ENCODE results near the gene PDE10A.

The PDE10A gene

GRCh38 chr6:165679326-165679725, 16.3 kb upstream of the PDE10A start:
- TF ChIP-seq FOXP2 (optimal IDR thresholded peaks at IDR 0.05; ENCODE audit: borderline replicate concordance, extremely low read depth, extremely low read length, insufficient read depth) (no peak), TAF1 (IDR thresholded peaks at IDR 0.05; ENCODE audit: borderline replicate concordance, insufficient read depth, low read length) (no peak), POLR2AphosphoS5 (IDR thresholded peaks at IDR 0.05; ENCODE audit: low read depth, low read length) (no peak), REST (IDR thresholded peaks at IDR 0.05; ENCODE audit: insufficient read depth in 1 of 2, low read depth in 2 of 2, low read length in 2 of 2) (no peak), SIN3A (IDR thresholded peaks at IDR 0.05; ENCODE audit: borderline replicate concordance, insufficient read depth, low read length) (no peak)

- TF ChIP-seq FOXP2 (optimal IDR thresholded peaks at IDR 0.05; ENCODE audit: borderline replicate concordance, extremely low read depth, extremely low read length, insufficient read depth) (no peak), TAF1 (IDR thresholded peaks at IDR 0.05; ENCODE audit: borderline replicate concordance, insufficient read depth, low read length) (no peak), SIN3A (IDR thresholded peaks at IDR 0.05; ENCODE audit: borderline replicate concordance, insufficient read depth, low read length) (no peak), REST (IDR thresholded peaks at IDR 0.05; ENCODE audit: insufficient read depth in 1 of 2, low read depth in 2 of 2, low read length in 2 of 2) (no peak), POLR2AphosphoS5 (IDR thresholded peaks at IDR 0.05; ENCODE audit: low read depth, low read length) (no peak)
These were observed 15.9 kb upstream of the PDE10A start for GRCh38 chr6:165678904-165679303.

- no peak for TF ChIP-seq REST (IDR thresholded peaks at IDR 0.05; ENCODE audit: insufficient read depth in 1 of 2, low read depth in 2 of 2, low read length in 2 of 2)
- no peak for TF ChIP-seq POLR2AphosphoS5 (IDR thresholded peaks at IDR 0.05; ENCODE audit: low read depth, low read length)
- TF ChIP-seq TAF1 (IDR thresholded peaks at IDR 0.05; ENCODE audit: borderline replicate concordance, insufficient read depth, low read length): no peak
- TF ChIP-seq FOXP2 (optimal IDR thresholded peaks at IDR 0.05; ENCODE audit: borderline replicate concordance, extremely low read depth, extremely low read length, insufficient read depth): no peak
- no peak for TF ChIP-seq SIN3A (IDR thresholded peaks at IDR 0.05; ENCODE audit: borderline replicate concordance, insufficient read depth, low read length)
These were observed 15.4 kb upstream of the PDE10A start for GRCh38 chr6:165678429-165678828.

GRCh38 chr6:165677091-165677490, 14.1 kb upstream of the PDE10A start:
- TF ChIP-seq REST (IDR thresholded peaks at IDR 0.05; ENCODE audit: insufficient read depth in 1 of 2, low read depth in 2 of 2, low read length in 2 of 2): no peak

GRCh38 chr6:165676435-165677068, 13.5 kb upstream of the PDE10A start:
- no peak for TF ChIP-seq TAF1 (IDR thresholded peaks at IDR 0.05; ENCODE audit: borderline replicate concordance, insufficient read depth, low read length)
- TF ChIP-seq SIN3A (IDR thresholded peaks at IDR 0.05; ENCODE audit: borderline replicate concordance, insufficient read depth, low read length): no peak
- TF ChIP-seq POLR2AphosphoS5 (IDR thresholded peaks at IDR 0.05; ENCODE audit: low read depth, low read length): no peak
- no peak for TF ChIP-seq REST (IDR thresholded peaks at IDR 0.05; ENCODE audit: insufficient read depth in 1 of 2, low read depth in 2 of 2, low read length in 2 of 2)
- TF ChIP-seq FOXP2 (optimal IDR thresholded peaks at IDR 0.05; ENCODE audit: borderline replicate concordance, extremely low read depth, extremely low read length, insufficient read depth): no peak

Measured in PFSK-1 (cell line).